ENCODE results near the gene C11orf52. TPM values are rescaled to one million over a fixed set of nuclear protein-coding genes. Genes with fewer than 3 reads are reported as not detected.
A peak's percentile ranks its signal among the peaks of the same experiment; 100 is the strongest.
"Not testable (repeated sequence)": the region's sequence is repeated elsewhere in the genome, so short reads cannot be mapped to it uniquely, and the experiment has no call there.

C11orf52 gene
- total and polyA plus RNA-seq, 2 donors (not counting 3 experiments of a cell fraction or from before 2014, with no cell fraction given), result 0.31 to 0.76 TPM

DNA sequence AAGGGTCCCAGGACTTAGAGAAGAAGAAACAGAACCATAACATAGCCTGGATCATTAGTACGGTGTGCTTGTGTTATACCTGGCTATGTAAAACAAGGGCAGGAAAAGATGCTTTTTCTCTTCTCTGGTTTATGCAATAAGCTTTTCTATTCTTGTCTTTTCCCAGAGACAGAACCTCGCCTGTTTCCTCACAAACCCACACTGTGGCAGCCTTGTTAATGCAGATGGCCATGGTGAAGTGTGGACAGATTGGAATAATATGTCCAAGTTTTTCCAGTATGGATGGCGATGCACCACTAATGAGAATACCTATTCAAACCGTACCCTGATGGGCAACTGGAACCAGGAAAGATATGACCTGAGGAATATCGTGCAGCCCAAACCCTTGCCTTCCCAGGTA, 36.5 kb upstream of the C11orf52 start:
- no TSS peak for BruUV-seq (replicated peaks)
- H4K20me1 ChIP-seq (replicated peaks; ENCODE audit: control insufficient read depth, extremely low read depth, insufficient read depth, low read length), result no peaks in the 10 kb centered on the region
- TF ChIP-seq CTCF (IDR thresholded peaks at IDR 0.05; ENCODE audit: extremely low read depth in 1 of 2, insufficient read depth in 1 of 2, low read depth in 1 of 2, low read length in 2 of 2), result no peak
- TF ChIP-seq POLR2AphosphoS5 (IDR thresholded peaks at IDR 0.05; ENCODE audit: insufficient read depth, low read depth, low read length), result no peak
- no peak for TF ChIP-seq GATA2 (IDR thresholded peaks at IDR 0.05; ENCODE audit: insufficient read depth, insufficient read length, low read depth, low read length)
- TF ChIP-seq JUN (IDR thresholded peaks at IDR 0.05; ENCODE audit: borderline replicate concordance, insufficient read depth, insufficient read length, low read depth), result no peak
- no peak for TF ChIP-seq FOS (IDR thresholded peaks at IDR 0.05; ENCODE audit: borderline replicate concordance, insufficient read depth, low read length)
- no peak for TF ChIP-seq MAX (IDR thresholded peaks at IDR 0.05; ENCODE audit: insufficient read depth, insufficient read length)
- no peak for TF ChIP-seq MYC (IDR thresholded peaks at IDR 0.05; ENCODE audit: low read depth, low read length)
- no peak for TF ChIP-seq POLR2A (IDR thresholded peaks at IDR 0.05; ENCODE audit: low read depth, low read length)
- TF ChIP-seq EZH2 (IDR thresholded peaks at IDR 0.05; ENCODE audit: borderline replicate concordance, low read depth, low read length, severe bottlenecking), result no peak
- H3K79me2 ChIP-seq (ENCODE audit: control insufficient read depth, insufficient read depth, low read length), result no peaks in the 10 kb centered on the region
- H3K27ac ChIP-seq (ENCODE audit: insufficient read depth, low read depth, low read length), result no peak overlapping the region
- H3K9me3 ChIP-seq (replicated peaks; ENCODE audit: control insufficient read depth, insufficient read depth, low read length), result no peaks in the 10 kb centered on the region
- H3K27me3 ChIP-seq (ENCODE audit: control insufficient read depth in 2 of 2, insufficient read depth in 2 of 2, low read length in 2 of 2), result no peaks in the 10 kb centered on the region
- intact Hi-C loops (cut with micrococcal nuclease), result no loop called here
- H3K4me2 ChIP-seq (ENCODE audit: insufficient read depth, low read length), result no peak overlapping the region
- ChIA-PET CTCF (interaction anchor here (1.1 to 2.9 kb wide), 5 partner anchors 11 to 100 kb away, joined by 3 to 22 read pairs (median 8); partner anchors contain the start of gene ALG9), POLR2A (no interaction called here)
- FAIRE-seq, result no peak
- no peak overlapping the region for H3K4me3 ChIP-seq (replicated peaks in 1 of 3; ENCODE audit: insufficient read depth in 1 of 3, low read depth in 1 of 3, low read length in 3 of 3)
- peak overlapping the region; percentile 50 for H2AFZ ChIP-seq (ENCODE audit: low read depth, low read length)
- dilution Hi-C loops (cut with MboI; ENCODE audit: extremely low pct_ligation_motif_present, low sequenced_read_pairs), result no loop called here
- H3K9me1 ChIP-seq (replicated peaks; ENCODE audit: control insufficient read depth, extremely low read depth, insufficient read depth, low read length), result no peaks in the 10 kb centered on the region
- DNase-seq (ENCODE audit: low read depth, low spot score), result no peak
- no peaks in the 10 kb centered on the region for H3K36me3 ChIP-seq (ENCODE audit: control insufficient read depth in 2 of 2, extremely low read depth in 1 of 2, insufficient read depth in 2 of 2, low read length in 2 of 2)
- H3K4me1 ChIP-seq (ENCODE audit: control insufficient read depth, extremely low read depth, insufficient read depth, low read length), result peaks cover 21% of the 10 kb centered on the region
- no peak overlapping the region for H3K9ac ChIP-seq (replicated peaks; ENCODE audit: extremely low read depth, insufficient read depth, low read length)

DNA sequence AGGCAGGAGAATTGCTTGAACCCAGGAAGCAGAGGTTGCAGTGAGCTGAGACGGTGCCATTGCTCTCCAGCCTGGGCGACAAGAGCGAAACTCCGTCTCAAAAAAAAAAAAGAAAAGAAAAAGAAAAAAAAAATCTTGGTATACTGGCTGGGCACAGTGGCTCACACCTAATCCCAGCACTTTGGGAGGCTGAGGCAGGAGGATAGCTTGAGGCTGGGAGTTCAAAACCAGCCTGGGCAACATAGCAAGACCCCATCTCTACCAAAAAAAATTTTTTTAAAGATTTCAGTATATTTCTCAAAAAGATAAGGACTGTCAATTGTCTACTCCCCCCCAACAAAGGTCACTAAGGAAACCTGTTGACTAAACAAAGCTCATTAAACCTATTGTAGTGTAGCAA, 33.7 kb upstream of the C11orf52 start:
- H3K9ac ChIP-seq (replicated peaks; ENCODE audit: extremely low read depth, insufficient read depth, low read length); H3K36me3 ChIP-seq (ENCODE audit: control insufficient read depth in 2 of 2, extremely low read depth in 1 of 2, insufficient read depth in 2 of 2, low read length in 2 of 2); POLR2A ChIA-PET; CTCF ChIA-PET; H3K27me3 ChIP-seq (ENCODE audit: control insufficient read depth in 2 of 2, insufficient read depth in 2 of 2, low read length in 2 of 2); H3K9me1 ChIP-seq (replicated peaks; ENCODE audit: control insufficient read depth, extremely low read depth, insufficient read depth, low read length); intact Hi-C loops (cut with micrococcal nuclease); dilution Hi-C loops (cut with MboI; ENCODE audit: extremely low pct_ligation_motif_present, low sequenced_read_pairs); H4K20me1 ChIP-seq (replicated peaks; ENCODE audit: control insufficient read depth, extremely low read depth, insufficient read depth, low read length); H3K9me3 ChIP-seq (replicated peaks; ENCODE audit: control insufficient read depth, insufficient read depth, low read length); H3K27ac ChIP-seq (ENCODE audit: insufficient read depth, low read depth, low read length); FAIRE-seq; BruUV-seq (replicated peaks); H3K4me2 ChIP-seq (ENCODE audit: insufficient read depth, low read length); H3K4me3 ChIP-seq (replicated peaks in 1 of 3; ENCODE audit: insufficient read depth in 1 of 3, low read depth in 1 of 3, low read length in 3 of 3); H2AFZ ChIP-seq (ENCODE audit: low read depth, low read length); H3K79me2 ChIP-seq (ENCODE audit: control insufficient read depth, insufficient read depth, low read length); DNase-seq (ENCODE audit: low read depth, low spot score): not testable (repeated sequence)
- H3K4me1 ChIP-seq (ENCODE audit: control insufficient read depth, extremely low read depth, insufficient read depth, low read length), result peaks cover 10% of the 10 kb centered on the region
